GM10248 (cell line): ENCODE data around the gene EEFSEC.

Source experiments
- CTCF ChIA-PET: fragments of 300-600 bp; sonication (Branson Sonifier 250); formaldehyde crosslinking; extraction: SDS; loops from one replicate; lab custom pipeline; 2021; ENCODE audit warnings: antibody characterized with exemption; lab: Yijun Ruan, JAX
- POLR2A ChIA-PET: fragments of 350-650 bp; sonication (Branson Sonifier 250); formaldehyde crosslinking; extraction: SDS; loops from one replicate; lab custom pipeline; 2020; ENCODE audit warnings: antibody characterized with exemption; lab: Yijun Ruan, JAX
- DNase-seq: peaks from one replicate; pipeline ENCODE4 v3.0.0; 2012; ENCODE audit errors: extremely low spot score
- CTCF ChIP-seq: IDR thresholded peaks from 2 replicates; pipeline ENCODE4 v1.5.1; 2012; ENCODE audit warnings: mild to moderate bottlenecking, low read depth; ENCODE audit errors: extremely low read depth, missing control alignments, control extremely low read depth

The EEFSEC gene

DNA sequence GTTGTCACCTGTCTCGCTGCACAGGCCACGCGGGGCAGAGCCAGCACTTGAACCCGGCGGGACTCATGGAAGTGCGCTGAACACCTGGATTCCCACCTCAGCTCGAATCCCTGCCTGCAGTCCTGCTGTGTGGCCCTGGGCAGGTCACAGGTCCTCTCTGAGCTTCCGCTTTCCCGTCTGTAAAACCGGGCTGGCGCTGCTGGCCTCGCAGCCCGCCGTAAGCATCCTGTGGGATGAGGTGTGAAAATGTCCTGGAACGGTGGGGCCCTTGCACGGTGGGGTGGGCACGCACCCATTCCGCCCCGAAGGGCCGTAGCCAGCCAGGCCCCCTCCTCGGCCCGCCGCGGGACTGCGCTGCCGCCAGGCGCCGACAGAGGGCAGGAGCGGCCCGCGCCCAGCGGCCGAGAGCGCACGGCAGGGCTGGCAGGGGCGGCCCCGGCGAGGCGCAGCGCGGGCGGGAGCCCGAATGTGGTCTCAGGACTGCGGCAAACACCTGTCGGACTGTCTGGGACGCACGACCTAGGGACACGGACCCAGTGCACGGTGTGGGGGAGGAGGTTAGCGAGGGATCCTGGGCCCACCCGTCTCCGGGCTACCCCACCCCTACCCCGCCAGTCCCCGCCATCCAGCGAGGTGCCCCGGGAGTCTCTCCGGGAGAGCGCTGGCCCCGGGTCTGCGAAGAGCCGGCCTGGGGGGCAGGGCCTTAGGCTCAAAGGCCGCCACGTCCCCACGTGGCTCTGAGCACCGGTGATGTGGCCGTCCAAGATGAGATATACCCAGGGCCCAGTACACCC, 273.0 kb downstream of the EEFSEC start:
- DNase-seq: peak; percentile 93
- ChIA-PET POLR2A (no interaction called here), CTCF (interaction anchor here (0.5 to 6.4 kb wide), 38 partner anchors 9 to 331 kb away, joined by 3 to 69 read pairs (median 3); partner anchors contain the start of gene GATA2)
- peak; percentile 99 for TF ChIP-seq CTCF

DNA sequence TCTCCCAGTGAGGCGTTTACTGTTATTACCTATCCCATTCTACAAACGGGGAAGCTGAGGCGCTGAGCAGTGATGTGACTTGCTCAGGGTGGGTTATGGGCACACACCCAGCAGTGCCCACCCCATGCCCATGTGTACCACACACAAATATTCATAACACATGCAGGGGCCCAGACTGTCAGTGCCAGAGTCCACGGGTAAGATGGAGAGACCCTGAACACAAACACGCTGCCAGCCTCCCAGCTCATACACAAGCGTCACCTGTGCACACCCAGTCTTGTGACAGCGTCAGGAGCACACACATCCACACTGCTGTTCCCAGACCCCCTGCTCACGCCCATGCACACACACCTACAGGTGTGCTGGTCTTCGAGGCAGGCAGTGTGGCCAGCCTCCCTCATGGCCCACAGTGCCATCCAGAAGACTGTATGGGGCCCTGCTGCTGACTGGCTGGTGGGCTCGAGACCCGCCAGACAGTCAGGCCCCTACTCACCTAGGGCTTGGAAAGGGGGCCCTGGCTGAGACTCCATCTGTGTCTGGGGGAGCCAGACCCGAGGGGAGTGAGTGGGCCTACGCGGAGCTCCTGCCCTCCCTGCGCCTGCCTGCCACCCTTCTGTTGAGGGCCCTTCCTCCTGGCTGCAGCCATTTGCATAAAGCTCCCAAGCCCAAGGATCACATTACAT, 274.0 kb downstream of the EEFSEC start:
- no peak for DNase-seq
- POLR2A ChIA-PET: no interaction called here
- CTCF ChIA-PET: interaction anchor here (0.6 to 6.4 kb wide), 17 partner anchors 8 to 187 kb away, joined by 3 to 69 read pairs (median 4); partner anchors contain the start of gene GATA2
- no peak for TF ChIP-seq CTCF

- TF ChIP-seq CTCF: no peak
- no peak for DNase-seq
- CTCF ChIA-PET: interaction anchor here (1.0 to 6.4 kb wide), 7 partner anchors 10 to 179 kb away, joined by 3 to 69 read pairs (median 3); partner anchors contain the start of gene GATA2
- POLR2A ChIA-PET: no interaction called here
Observed at GRCh38 chr3:128427872-128428822, 274.9 kb downstream of the EEFSEC start.

GRCh38 chr3:128429275-128429674, 276.0 kb downstream of the EEFSEC start:
- ChIA-PET POLR2A (no interaction called here), CTCF (interaction anchor here (1.7 kb wide), 1 partner anchor 179 kb away, joined by 4 read pairs; no protein-coding TSS in a partner anchor)
- no peak for DNase-seq
- no peak for TF ChIP-seq CTCF

GRCh38 chr3:128429751-128430150, 276.5 kb downstream of the EEFSEC start:
- POLR2A ChIA-PET: no interaction called here
- CTCF ChIA-PET: interaction anchor here (0.9 to 1.7 kb wide), 3 partner anchors 72 to 179 kb away, joined by 3 to 4 read pairs (median 3); no protein-coding TSS in a partner anchor
- no peak for DNase-seq
- TF ChIP-seq CTCF: no peak
